Skin epidermis (tissue), 12 donors: ENCODE data around the gene PIEZO1.
A peak's percentile ranks its signal among the peaks of the same experiment; 100 is the strongest.

Experiments
- H3K27ac ChIP-seq, 21 experiments: fragments of 200-600 bp; sonication (generic) in 11 of 21; one replicate each; pipeline ENCODE4 v1.5.0; 2020; ENCODE audit warnings: mild to moderate bottlenecking in 3 of 21, inconsistent platforms in 2 of 21, moderate library complexity in 2 of 21
- H3K4me3 ChIP-seq, 7 experiments: fragments of 200-600 bp; sonication (generic) in 2 of 7; one replicate each; pipeline ENCODE4 v1.5.0; 2020; ENCODE audit warnings: inconsistent platforms in 2 of 7, mild to moderate bottlenecking in 2 of 7, moderate library complexity in 1 of 7

PIEZO1 gene

DNA sequence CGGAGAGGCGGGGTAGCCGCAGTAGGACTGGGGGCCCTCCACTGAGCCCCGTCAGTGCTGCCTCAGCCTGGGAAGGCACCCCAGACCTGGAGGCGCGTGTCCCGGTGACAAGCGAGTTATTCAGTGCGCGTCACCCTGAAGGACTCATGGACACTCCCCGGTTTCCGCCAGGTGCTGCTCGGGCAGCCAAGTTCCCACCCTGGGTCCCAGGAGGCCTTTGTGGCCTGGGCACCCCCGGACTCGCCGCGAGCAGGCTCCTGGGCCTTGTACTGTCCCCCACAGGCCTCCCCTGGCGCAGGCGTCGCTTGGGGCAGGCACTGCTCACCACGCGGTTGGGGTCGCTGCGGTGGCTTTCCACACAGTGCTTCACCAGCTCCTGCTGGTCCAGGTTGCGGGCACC is 86.4 kb downstream of the PIEZO1 start:
- Histone ChIP-seq H3K27ac (no peak overlapping the region), H3K4me3 (no peak overlapping the region)

DNA sequence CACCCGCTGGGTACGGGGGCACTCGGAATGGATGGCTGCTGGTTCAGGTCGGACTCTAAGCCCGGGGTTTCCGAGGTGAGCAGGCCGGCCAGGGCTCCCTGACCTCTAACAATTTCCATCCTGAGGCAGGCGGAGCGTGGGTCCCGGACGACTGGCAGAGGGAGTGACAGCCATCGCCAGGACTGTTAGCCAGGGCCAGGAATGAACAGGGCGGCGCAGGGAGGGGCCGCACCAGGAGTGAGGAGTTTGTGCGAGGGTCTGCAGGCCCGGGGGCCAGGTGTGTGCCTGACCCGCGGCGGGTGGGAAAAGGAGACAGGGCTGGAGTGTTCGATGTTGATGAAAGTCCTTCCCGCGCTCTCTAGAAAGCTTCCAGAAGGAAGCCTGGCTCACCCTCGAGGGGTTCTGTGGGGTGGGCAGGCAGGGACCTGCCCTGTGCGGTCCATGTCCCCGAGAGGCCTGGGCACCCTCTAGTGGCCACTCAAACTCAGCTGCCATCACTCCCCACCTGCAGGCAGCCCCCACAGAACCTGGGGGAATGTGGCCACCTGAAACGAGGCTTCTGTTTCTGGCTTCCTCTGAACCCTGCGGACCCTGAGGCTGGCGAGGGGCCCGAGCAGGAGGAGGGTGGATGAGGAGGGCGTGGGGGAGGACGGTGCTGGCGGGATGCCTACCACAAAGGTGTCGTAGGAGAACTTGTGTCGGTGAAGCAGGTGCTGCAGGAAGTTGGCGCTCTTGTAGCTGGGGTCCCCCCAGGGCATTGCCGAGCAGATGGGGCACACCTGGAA is 87.0 kb downstream of the PIEZO1 start:
- H3K4me3 ChIP-seq: no peak overlapping the region
- peak overlapping the region in 1 of 21 experiments; percentile 33 for H3K27ac ChIP-seq

DNA sequence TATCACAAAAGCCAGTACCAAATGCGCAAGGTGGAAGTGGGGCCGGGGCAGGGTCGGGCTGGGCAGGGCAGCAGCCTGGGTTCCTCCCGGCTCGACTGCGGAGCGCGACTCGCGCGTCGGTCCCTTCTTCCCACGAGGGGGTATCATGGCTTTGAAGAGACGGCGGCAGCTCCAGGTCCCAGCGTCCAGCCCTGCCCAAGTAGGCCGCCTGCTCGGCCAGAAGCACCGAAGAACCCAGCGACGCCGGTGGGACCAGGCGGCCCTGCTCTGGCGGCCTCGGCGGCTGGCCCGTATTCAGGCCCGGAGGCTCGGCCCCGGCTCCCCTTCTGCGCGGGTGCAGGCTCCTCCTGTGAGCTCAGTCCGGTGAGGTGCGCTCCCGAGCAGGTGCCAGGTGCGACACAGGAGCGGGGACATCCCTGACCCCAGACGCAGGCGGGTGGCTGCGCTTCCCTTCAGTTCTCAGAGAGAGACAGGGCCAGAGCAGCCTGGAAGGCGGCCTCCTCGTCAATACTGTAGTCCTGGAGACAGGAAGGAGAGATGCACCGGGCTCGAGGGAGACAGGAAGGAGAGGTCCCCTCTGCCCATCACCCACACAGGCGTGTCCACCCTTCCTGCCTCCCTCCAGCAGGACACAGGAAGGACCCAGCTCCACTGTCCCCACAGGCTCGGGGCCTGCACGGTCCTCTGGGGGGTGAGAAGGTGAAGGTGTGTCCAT is 87.7 kb downstream of the PIEZO1 start:
- Histone ChIP-seq H3K27ac (no peak overlapping the region), H3K4me3 (no peak overlapping the region)

DNA sequence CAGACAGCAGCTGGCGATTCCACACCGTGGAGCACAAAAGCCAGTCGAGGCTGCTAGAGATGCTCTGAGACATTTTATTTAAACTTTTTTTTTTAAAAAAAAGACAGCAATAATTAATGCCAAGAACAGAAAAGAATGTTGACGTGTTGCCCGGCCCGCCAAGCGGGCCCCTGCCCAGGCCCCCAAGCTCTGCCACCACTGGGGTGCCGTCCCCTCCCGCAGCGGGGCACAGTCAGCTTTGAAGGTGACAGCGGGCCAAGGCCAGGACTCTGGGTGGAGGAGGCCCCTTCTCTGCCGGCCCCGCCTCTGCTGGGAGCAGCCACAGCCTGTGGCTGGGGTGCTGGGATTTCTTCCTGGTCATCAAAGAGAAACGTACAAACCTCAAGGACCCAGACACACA is 88.6 kb downstream of the PIEZO1 start:
- no peak overlapping the region for H3K27ac ChIP-seq
- H3K4me3 ChIP-seq: no peak overlapping the region

DNA sequence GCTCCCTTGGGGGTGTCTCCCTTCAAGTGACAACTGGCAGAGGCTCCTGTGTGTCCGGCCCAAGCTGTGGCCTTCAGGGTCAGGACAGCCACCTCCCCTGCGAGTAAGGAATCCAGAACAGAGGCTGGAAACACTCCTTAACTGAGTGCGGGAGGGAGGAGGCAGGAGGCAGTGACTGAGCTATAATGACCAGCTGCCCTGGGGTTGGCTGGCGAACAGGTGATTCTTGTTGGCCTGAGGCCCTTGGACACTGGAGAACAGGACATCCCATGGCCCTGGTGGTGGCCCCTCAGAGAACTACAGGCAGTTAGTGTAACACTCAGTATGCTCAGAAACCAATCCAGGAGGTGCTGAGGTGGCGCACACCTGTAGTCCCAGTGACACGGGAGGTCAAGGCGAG is 89.3 kb downstream of the PIEZO1 start:
- H3K4me3 ChIP-seq: no peak overlapping the region
- H3K27ac ChIP-seq: no peak overlapping the region

DNA sequence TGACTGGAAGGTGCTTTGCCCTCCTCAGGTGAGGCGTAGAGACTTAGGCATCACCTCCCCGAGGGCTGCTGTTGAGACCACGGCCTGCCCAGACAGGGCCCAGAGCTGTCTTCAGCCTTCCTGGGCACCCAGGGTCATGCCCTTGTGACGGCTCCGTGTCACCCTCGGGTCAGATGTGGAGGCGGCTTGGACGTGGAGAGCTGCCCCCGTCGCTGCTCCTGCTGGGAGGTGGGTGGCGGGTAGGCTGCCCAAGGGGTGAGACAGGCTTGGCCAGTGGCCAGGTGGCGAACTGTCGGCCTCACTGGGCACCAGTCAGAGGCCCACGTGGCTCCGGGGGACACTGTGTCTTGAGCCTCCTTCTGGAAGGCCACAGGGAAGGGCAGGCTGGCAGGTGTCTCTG is 89.8 kb downstream of the PIEZO1 start:
- no peak overlapping the region for H3K4me3 ChIP-seq
- no peak overlapping the region for H3K27ac ChIP-seq

DNA sequence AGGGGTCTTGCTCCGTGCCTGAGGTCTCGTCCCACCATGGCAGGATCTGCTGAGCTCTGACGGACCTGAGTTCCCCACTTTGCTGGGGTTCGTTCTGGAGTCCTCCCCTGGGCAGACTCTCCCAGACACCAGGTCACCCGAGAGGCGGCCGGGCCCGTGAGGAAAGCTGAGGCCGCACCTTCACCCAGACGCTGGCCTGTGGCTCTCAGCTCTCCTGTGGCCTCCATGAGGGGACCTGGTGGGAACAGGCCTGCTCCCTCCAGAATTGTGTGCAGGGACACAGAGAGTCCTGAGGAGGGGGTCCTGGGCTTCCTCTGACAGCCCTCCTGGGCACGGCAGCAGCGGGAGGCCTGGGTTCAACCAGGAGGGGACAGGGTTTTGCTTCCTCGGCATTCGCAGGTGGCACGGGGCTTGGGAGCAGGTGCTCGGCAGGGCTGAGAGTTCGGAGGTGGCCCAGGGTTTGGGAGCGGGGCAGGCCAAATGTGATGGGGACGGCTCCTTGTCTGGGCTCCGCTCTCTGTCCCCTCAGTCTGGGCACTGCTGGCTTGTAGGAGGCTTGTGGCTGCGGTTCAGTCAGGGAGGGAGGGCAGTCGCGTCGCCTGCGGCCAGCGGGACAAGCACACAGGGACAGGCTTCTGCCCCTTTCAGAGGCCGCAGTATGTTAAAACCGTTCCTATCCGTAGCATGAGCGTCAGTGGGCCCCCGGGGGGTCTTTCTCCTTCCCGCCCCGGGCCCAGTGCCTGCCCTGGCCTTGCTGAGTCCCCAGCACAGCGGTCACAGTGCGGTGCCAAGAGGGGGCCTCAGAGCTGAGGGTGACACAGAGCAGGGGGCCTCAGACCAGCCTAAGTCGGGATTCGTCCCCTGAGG is 90.6 kb downstream of the PIEZO1 start:
- no peak overlapping the region for H3K4me3 ChIP-seq

DNA sequence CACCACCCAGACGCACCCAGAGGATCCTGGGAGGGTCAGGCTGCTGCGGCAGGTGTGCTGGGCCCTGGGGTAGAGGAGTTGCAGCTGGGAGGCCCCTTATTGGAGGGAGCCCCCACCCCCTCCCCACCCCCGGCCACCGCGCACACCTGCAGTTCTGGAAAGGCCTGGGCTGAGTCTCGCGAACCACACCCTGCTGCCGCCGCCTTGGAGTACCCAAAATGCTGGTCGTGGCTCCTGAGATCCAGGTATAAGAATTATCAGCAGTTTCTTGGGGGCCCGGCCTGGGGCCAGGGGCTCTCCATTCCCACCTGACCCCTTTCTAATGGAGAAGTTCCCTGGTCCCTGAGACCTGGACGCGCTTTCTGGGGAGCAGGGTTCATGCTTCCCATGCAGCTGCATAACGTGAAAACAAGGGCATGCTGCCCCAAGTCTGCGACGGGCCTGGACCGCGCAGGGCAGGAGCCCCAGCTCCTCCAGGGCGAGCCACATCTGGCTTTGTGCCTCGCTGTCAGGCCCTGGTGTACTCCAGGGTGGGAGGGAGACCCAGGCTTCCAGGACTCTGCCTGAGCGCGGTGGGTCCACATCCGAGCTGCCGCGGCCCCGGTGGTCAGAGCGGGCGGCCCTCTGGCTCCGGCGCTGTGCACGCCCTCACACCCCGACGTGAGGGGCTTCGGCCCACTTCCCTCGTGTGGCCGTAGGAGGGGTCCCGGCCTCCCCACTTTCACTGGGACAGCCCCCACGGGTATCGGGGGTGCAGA is 91.4 kb downstream of the PIEZO1 start:
- H3K4me3 ChIP-seq: no peak overlapping the region
- H3K27ac ChIP-seq: peak overlapping the region in 3 of 21 experiments; percentile 20 to 69 (median 61)

More for the DNA sequence above, 90.6 kb downstream of the PIEZO1 start:
- H3K27ac ChIP-seq: no peak overlapping the region

DNA sequence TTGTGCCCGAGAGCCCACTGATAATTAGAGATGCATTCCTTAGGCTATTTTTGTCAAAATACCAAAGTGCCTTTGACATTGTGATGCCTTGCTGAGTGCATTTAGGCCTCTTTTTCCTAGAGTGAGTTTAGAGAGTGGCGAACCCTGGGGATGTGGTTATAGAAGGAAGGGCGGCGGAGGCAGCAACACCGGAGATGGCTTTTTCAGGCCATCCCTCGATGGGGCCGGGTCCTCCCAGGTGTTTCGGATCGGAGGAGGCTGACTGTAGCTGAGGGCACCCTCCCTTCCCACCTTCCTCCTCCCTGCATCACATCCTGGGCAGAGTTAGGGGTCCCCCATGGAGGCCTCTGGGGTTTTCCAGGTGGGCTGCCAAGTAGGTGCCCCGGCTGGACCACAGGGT is 92.2 kb downstream of the PIEZO1 start:
- peak overlapping the region in 4 of 21 experiments; percentile 59 to 69 (median 63) for H3K27ac ChIP-seq
- no peak overlapping the region for H3K4me3 ChIP-seq

DNA sequence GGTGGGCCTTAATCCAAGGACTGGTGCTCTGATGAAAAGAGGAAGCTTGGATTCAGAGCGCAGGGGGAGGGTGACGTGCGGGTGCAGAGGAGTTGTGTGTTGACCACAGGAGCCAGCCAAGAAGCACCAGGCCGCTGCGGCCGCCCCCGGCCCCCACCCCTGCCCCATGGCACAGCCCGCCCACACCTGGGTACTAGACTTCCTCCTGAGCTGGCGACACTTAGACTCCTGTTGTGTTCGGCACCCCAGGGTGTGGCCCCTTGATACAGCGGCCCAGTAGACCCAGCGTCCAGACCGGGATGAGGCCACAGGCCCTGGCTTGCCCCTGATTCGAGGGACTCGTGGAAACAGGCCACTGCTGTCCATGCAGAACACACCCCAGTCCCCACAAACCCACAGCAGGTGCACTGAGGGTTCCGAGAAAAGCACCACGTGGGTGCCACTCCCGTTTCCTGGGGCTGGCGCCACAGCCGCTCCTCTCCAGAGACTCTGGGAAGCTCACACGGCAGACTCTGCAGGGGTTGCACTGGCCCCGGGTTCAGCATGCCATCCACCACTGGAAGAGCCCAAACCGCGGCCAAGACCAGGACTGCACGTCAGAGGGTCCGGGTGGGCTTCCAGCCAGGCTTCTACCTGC is 93.0 kb downstream of the PIEZO1 start:
- H3K27ac ChIP-seq: peak overlapping the region in 10 of 21 experiments; percentile 3 to 69 (median 57)
- no peak overlapping the region for H3K4me3 ChIP-seq

DNA sequence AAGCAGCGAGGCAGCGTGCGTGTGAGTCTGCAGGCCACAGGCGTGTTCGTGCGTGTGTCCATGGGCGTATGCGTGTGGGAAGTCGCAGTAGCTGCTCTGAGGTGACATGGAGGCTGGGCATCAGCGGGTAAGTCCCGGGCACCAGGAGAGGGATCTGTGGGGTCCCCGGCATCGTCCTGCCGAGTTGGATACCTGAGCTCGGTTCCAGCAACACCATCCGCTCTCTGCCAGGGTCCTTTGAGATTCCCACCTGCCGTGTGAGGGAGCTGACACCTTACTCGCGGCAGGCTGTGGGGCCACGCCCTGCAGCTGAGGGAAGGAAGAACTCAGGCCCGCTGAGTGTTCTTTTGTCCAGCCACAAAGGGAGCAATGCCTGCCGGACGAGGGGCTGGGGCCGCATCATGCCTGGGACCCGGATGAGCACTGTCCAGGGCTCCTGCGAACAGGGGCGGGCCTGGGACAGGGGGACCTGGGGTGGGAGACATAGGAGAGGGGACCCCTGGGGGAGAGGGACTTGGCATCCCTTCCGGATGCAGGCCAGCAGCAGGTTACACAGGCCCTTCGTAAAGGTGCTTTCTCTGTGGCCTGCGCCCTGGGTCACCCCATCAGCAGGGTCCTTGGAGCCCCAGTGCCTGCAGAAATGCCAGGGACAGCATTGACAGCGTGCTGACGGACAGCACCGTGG is 93.7 kb downstream of the PIEZO1 start:
- Histone ChIP-seq H3K27ac (peak overlapping the region in 5 of 21 experiments; percentile 46 to 69 (median 59)), H3K4me3 (no peak overlapping the region)

DNA sequence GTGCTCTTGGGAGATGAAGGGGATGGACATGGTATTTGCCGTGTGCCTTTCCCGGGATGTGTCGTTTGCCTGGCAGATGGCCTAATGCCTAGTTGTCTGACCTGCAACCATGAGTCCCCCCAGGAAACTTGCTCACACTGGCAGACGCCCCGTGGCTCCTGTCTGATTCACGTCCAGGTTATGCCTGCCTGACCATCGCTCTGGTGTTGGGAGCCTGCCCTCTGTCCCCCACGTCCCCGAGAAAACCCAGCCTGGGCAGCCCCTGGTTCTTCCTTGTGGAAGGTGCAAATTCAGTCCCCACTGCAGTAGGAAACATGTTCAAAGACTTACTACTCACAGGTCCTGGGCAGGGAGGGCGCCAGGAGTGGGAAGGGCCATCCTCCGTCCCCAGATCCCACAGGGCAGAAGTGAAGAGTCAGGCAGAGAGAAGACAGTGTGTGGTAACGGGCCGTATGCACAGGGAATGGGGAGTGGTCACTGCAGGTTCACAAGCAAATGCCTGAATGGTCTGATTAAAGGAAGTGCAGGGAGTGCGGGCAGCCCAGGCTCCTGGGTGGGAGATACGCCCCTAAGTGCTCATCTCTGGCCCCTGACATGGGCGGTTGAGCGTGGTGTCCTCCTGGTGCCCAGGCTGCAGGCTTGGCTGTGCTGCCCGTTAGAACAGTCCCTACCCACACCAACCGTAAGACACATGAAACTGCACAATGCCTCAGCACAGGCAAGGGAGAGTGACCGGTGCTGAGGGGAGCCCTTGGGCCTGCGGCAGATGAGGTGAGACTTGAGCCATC is 94.5 kb downstream of the PIEZO1 start:
- no peak overlapping the region for H3K4me3 ChIP-seq
- no peak overlapping the region for H3K27ac ChIP-seq

DNA sequence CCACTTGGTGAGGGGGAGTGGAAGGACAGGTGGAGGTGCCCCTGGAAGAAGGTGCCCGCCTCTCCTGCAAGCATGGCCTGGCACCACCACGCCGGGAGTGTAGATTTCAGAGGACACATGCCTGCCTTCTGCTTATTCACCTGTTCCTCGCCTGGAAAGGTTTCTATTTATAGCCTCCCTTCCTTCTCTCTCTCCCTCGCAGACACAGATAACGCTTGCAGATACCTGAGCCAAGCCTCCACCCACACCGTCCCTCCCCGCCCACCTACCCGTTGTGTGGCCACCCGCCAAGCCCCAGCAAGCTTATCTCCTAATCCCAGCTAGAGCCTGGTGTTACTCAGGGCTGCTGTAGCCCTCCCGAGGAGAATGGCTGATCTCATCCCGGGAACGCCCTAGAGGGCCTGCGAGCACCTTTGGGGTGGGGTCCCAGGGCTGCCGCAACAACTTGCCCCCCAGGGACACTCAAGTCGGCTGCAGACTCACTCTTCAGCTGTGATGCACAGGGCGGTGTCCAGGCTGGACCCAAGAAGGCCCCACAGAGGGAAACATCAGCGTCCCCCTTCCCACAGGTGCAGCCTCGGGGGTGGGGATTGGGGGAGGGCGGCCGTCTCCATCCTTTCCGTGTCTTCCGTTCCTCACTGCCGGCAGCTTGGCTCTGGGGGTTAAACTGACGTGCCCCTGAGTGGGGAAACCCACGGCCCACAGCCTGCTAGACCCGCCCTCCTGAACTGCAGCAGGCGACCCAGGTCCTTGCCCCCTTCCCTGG is 96.8 kb downstream of the PIEZO1 start:
- Histone ChIP-seq H3K4me3 (no peak overlapping the region), H3K27ac (no peak overlapping the region)

DNA sequence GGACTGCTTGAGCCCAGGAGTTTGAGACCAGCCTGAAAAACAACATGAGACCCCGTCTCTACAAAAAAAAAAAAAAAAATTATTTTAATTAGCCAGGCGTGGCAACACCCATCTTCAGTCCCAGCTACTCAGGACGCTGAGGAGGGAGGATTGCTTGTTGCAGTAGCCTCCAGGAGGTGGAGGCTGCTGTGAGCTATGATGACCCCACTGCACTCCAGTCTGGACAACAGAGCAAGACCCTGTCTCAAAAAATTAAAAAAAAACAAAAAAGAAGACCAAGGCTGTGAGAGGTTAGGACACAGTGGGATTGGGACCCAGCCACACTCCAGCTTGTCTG is 97.4 kb downstream of the PIEZO1 start:
- H3K27ac ChIP-seq: no peak overlapping the region

DNA sequence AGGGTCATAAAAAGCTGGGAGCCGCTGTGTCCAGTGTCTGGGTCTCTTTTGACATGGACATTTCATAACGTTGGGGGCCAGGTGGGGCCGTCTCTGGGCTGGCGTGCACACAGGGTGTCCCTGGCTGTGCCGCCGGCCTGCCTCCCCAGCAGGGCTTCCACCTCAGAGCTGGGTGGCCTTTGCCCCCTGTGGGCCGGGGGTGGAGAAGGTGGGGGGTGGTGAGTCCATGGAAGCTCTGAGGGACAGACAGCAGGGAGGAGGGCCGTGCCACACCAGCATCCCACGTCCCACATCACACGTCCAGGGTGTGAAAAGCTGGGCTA is 97.8 kb downstream of the PIEZO1 start:
- H3K4me3 ChIP-seq: no peak overlapping the region
- H3K27ac ChIP-seq: no peak overlapping the region

More for the DNA sequence above, 97.4 kb downstream of the PIEZO1 start:
- no peak overlapping the region for H3K4me3 ChIP-seq

DNA sequence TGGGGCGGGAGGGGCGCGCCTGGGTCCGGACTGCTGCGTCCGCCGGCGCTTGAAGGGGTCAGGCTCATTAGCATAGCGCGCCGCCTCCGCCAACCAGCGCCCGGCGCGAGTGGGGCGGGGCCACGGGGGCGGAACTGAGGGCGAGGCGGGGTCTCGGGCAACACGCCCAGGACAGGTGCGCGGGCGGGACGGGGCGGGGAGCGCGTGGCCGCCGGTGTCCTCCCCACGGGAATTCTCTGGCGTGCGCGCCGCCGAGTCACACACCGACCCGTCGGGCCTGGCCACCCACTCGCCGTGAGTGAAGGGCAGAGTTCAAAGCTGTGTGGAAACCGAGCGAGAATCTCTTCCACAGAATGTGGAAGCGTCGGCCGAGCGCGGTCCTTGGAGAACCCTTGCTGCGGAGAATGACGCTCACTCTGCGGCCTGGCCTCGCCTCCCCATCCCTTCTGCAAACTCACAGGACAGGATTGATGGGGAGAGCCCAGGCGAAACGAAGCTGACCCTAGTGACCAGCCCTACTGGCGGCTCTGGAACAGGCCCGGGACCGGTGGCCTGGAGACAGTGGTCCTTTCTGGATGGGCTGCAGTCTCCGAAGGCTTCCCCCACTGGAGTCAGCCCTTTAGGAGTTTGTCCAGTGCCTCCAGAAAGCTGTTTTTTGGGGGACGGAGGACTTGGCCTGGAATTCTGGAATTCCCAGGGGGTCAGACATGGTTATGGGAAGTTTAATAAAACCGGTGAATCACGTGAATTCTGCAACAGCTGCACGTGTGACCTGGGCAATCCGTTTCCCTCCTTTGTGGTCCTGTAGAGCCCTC is 98.4 kb downstream of the PIEZO1 start, which contains the start of gene SNAI3:
Gene SNAI3 (minus strand): TSS at position 69 of the 815 bp plus-strand sequence. CDS start 101 bp downstream, outside the sequence.
- peak within 1 kb of the TSS in 16 of 21 experiments; percentile 12 to 84 (median 70) for H3K27ac ChIP-seq

More for the DNA sequence above, 98.4 kb downstream of the PIEZO1 start, which contains the start of gene SNAI3:
- peak within 1 kb of the TSS; percentile 40 to 58 (median 51) for H3K4me3 ChIP-seq
